Neutrophil (primary cell): ENCODE data around the gene VPS72.
"Not testable (repeated sequence)": the region's sequence is repeated elsewhere in the genome, so short reads cannot be mapped to it uniquely, and the experiment has no call there.

Experiments
- H3K27ac ChIP-seq: fragments of 200-600 bp; sonication (generic); 2 replicates; pipeline ENCODE4 v1.5.1; 2016; ENCODE audit warnings: mild to moderate bottlenecking, moderate library complexity
- H3K27me3 ChIP-seq: fragments of 200-600 bp; sonication (generic); 2 replicates; pipeline ENCODE4 v1.6.0; 2016; ENCODE audit warnings: mild to moderate bottlenecking
- H3K36me3 ChIP-seq: fragments of 200-600 bp; sonication (generic); 2 replicates; pipeline ENCODE4 v1.5.1; 2017
- H3K4me1 ChIP-seq, 2 experiments: fragments of 200-600 bp in 1 of 2; sonication (generic) in 1 of 2; 1 replicate in 1 of 2; 2 replicates in 1 of 2; pipeline versions ENCODE4 v1.5.1 to v1.6.1; 2013 to 2016; ENCODE audit warnings: low read depth in 1 of 2, low read length in 1 of 2, mild to moderate bottlenecking in 1 of 2, moderate library complexity in 1 of 2; ENCODE audit not compliant: control insufficient read depth in 1 of 2, insufficient read depth in 1 of 2
- H3K4me3 ChIP-seq, 2 experiments: fragments of 200-600 bp in 1 of 2; sonication (generic) in 1 of 2; 1 replicate in 1 of 2; 2 replicates in 1 of 2; pipeline ENCODE4 v1.5.1; 2013 to 2016; ENCODE audit warnings: low read depth in 1 of 2, low read length in 1 of 2, mild to moderate bottlenecking in 1 of 2, moderate library complexity in 1 of 2
- H3K9me3 ChIP-seq: fragments of 200-600 bp; sonication (generic); 2 replicates; pipeline ENCODE4 v1.5.1; 2016
- TF ChIP-seq, protein P1 (sequence below): fragments of 200-600 bp; sonication (generic); IDR thresholded peaks from 2 replicates; pipeline ENCODE4 v1.5.1; 2016; ENCODE audit warnings: antibody characterized with exemption

The VPS72 gene

DNA sequence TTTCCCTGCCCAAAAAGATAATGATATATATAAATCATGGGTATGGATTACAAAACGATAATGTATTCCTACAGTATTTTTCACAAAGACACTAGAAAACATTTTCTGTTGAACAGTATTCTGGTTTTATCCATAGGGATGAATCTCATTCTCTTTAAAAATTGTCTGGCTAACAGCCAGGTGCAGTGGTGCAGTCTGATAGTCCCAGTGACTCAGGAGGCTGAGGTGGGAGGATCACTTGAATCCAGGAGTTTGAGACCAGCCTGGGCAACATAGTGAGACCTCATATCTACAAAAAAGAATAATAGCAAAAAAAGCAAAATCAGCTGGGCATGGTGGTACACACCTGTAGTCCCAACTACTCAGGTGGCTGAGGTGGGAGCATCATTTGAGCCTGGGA, 31.6 kb upstream of the VPS72 start:
- Histone ChIP-seq H3K27ac (no peak overlapping the region), H3K9me3 (no peaks in the 10 kb centered on the region), H3K36me3 (peaks cover 21% of the 10 kb centered on the region), H3K27me3 (no peaks in the 10 kb centered on the region), H3K4me3 (no peak overlapping the region), H3K4me1 (peaks cover 0 to 8% of the 10 kb centered on the region in 2 experiments)
- TF ChIP-seq, protein P1, sequence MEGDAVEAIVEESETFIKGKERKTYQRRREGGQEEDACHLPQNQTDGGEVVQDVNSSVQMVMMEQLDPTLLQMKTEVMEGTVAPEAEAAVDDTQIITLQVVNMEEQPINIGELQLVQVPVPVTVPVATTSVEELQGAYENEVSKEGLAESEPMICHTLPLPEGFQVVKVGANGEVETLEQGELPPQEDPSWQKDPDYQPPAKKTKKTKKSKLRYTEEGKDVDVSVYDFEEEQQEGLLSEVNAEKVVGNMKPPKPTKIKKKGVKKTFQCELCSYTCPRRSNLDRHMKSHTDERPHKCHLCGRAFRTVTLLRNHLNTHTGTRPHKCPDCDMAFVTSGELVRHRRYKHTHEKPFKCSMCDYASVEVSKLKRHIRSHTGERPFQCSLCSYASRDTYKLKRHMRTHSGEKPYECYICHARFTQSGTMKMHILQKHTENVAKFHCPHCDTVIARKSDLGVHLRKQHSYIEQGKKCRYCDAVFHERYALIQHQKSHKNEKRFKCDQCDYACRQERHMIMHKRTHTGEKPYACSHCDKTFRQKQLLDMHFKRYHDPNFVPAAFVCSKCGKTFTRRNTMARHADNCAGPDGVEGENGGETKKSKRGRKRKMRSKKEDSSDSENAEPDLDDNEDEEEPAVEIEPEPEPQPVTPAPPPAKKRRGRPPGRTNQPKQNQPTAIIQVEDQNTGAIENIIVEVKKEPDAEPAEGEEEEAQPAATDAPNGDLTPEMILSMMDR: no peak

DNA sequence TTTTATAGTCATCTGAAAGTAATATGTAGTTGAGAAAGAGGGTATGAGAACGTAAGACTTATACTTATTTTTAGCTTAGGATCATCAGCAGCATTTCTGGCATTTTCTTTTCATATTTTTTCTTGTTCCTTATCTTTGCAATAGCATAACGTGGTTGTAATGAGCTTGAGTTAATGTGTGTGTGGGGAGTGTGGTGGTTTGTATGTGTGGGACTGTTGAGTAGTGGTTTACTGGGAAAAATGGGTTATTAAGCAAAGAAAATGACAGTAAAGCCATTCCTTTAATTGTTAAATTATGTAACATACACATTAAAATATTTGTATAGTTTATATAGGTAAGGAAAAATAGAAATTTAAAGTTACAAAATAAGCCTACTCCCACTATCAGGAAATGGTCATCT, 23.6 kb upstream of the VPS72 start:
- Histone ChIP-seq H3K4me3 (no peak overlapping the region), H3K36me3 (peaks cover 36% of the 10 kb centered on the region)
- TF ChIP-seq, protein P1: no peak

DNA sequence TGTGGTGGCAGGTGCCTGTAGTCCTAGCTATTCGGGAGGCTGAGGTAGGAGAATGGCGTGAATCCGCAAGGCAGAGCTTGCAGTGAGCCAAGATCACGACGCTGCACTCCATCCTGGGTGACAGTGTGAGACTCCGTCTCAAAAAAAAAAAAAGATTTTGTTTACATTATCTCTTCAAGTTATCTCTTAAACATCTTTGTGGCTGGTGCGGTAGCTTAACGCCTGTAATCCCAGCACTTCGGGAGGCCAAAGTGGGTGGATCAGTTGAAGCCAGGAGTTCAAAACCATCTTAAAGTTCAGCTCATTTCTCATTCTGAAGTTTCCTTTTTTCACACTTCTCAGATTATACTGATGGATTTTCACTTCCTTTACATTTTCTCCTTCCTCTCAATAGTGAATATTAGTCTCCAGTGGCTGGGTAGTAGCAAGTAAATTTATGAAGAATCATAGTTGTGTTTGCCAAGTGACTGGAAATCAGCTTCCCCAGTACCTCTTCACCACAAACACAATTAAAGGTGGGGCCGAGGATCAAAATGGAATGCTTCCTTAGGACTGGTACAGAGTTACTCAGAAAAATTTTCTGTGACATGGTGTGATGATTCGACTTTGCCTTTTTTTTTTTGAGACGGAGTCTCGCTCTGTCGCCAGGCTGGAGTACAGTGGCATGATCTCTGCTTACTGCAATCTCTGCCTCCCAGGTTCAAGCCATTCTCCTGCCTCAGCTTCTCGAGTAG, 22.1 kb upstream of the VPS72 start:
- H3K4me1 ChIP-seq: no peaks in the 10 kb centered on the region
- no peaks in the 10 kb centered on the region for H3K27me3 ChIP-seq
- no peaks in the 10 kb centered on the region for H3K9me3 ChIP-seq
- peaks cover 39% of the 10 kb centered on the region for H3K36me3 ChIP-seq
- no peak overlapping the region for H3K4me3 ChIP-seq
- H3K27ac ChIP-seq: no peak overlapping the region
- TF ChIP-seq, protein P1: no peak

More for the DNA sequence above, 23.6 kb upstream of the VPS72 start:
- no peaks in the 10 kb centered on the region for H3K27me3 ChIP-seq
- no peak overlapping the region for H3K27ac ChIP-seq
- H3K4me1 ChIP-seq: no peaks in the 10 kb centered on the region
- no peaks in the 10 kb centered on the region for H3K9me3 ChIP-seq

DNA sequence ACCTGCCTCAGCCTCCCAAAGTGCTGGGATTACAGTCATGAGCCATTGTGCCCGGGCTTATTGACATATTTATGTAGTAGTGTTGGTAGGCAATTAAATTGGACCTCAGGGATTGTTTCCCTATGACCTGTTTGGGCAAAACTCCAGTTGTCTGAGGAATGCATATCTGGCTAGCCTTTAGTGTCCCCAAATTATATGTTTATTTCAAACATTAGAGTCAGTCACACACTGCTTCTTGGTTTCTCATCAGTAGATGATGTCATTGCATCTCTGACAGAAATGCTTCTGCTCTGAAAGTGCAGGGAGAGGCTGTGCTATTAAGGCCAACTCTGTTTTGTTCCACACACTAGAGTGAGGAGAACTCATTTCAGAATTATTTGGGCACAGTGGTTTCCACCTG, 20.8 kb upstream of the VPS72 start:
- no peak overlapping the region for H3K4me3 ChIP-seq
- TF ChIP-seq, protein P1: no peak
- H3K4me1 ChIP-seq: peaks cover 0 to 4% of the 10 kb centered on the region in 2 experiments
- no peaks in the 10 kb centered on the region for H3K27me3 ChIP-seq
- H3K27ac ChIP-seq: no peak overlapping the region
- H3K36me3 ChIP-seq: peaks cover 48% of the 10 kb centered on the region
- H3K9me3 ChIP-seq: no peaks in the 10 kb centered on the region

DNA sequence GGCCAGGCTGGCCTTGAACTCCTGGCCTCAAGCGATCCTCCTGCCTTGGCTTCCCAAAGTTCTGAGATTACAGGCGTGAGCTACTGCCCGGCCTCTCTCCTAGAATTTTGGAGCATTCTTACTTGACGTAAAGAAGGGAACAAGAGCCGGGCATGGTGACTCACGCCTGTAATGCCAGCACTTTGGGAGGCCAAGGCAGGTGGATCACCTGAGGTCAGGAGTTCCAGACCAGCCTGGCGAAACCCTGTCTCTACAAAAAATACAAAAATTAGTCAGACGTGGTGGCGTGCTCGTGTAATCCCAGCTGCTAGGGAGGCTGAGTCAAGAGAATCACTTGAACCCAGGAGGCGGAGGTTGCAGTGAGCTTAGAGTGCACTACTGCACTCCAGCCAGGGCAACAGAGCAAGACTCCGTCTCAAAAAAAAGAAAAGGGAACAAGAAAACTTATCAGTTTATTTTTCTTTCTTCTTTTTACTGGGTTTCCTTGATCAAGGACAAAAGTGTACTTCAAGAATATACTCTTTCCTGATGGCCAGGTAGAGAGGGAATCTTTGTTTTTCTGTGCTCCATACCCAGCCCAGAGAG, 15.5 kb upstream of the VPS72 start:
- H3K9me3 ChIP-seq, H3K27me3 ChIP-seq, H3K4me1 ChIP-seq, H3K4me3 ChIP-seq: not testable (repeated sequence)
- H3K36me3 ChIP-seq: peaks cover 43% of the 10 kb centered on the region
- peak overlapping the region; percentile 53 for H3K27ac ChIP-seq

DNA sequence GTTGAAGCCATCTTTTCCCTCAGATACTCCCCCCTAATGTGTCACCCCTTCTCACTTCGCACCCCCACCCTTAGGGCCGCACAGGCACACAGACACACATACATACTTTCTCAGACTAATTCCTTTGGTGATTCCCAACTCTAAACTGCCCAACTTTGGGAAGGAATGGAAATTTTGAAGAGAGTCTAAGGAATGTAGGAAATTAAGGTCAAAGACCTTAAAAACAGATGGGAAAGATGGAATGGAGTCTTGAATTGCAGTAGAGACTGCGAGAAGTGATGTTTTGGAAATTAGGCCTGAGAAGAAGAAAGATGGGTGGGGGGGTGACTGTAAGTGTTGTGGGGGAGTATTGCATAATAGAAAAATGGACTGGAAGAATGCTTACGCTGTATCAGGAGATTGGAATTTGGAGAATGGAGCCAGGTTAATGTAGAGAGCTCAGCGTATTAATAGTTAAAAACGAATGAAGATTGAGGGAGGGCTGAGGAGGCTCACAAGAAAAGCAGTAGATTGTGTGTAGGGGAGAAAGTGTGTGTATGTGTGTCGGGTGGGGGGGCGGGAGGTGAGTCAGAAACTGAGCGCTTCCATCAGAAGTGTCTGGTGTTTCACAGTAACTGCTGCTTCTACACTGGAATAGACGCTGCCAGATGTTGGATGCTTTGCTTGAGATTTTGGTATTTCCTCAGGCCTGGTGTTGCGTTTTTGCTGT, 10.0 kb upstream of the VPS72 start:
- H3K4me3 ChIP-seq: peak overlapping the region; percentile 88 to 99
- H3K27me3 ChIP-seq: peaks cover 4% of the 10 kb centered on the region
- peaks cover 13% of the 10 kb centered on the region for H3K36me3 ChIP-seq
- peak overlapping the region; percentile 94 for H3K27ac ChIP-seq
- peaks cover 19 to 22% of the 10 kb centered on the region in 2 experiments for H3K4me1 ChIP-seq
- TF ChIP-seq, protein P1: no peak
- H3K9me3 ChIP-seq: no peaks in the 10 kb centered on the region
